Cerebellar nuclear complex (tissue), 1 donor: ENCODE results near the gene NHP2.
"Not testable (repeated sequence)": the region's sequence is repeated elsewhere in the genome, so short reads cannot be mapped to it uniquely, and the experiment has no call there.

ENCODE experiments used
- DNase-seq, 2 experiments: peaks; one replicate each; lab custom pipeline; 2025; lab: John Stamatoyannopoulos, UW

Gene NHP2

GRCh38 chr5:178153530-178154340 is at the start of gene NHP2:
NHP2 (minus strand) TSS chr5:178153885; CDS start chr5:178153817, 68 bp downstream.
- DNase-seq, result peak; percentile 97 to 98

- no peak for DNase-seq
These were observed 48.9 kb upstream of the NHP2 start for GRCh38 chr5:178202541-178202940.

GRCh38 chr5:178201927-178202235 is 48.2 kb upstream of the NHP2 start:
- no peak for DNase-seq

GRCh38 chr5:178201221-178201926 is 47.7 kb upstream of the NHP2 start:
- no peak for DNase-seq

- DNase-seq, result no peak
These were observed 46.1 kb upstream of the NHP2 start for GRCh38 chr5:178199581-178200434.

- DNase-seq, result no peak
These were observed 45.0 kb upstream of the NHP2 start for GRCh38 chr5:178198706-178199105.

GRCh38 chr5:178198151-178198550 is 44.5 kb upstream of the NHP2 start:
- not testable (repeated sequence) for DNase-seq

GRCh38 chr5:178196986-178197385 is 43.3 kb upstream of the NHP2 start:
- DNase-seq, result no peak

GRCh38 chr5:178196281-178196812 is 42.7 kb upstream of the NHP2 start:
- no peak for DNase-seq

- no peak for DNase-seq
These were observed 40.3 kb upstream of the NHP2 start for GRCh38 chr5:178194026-178194425.

GRCh38 chr5:178193251-178193809 is 39.6 kb upstream of the NHP2 start:
- no peak for DNase-seq

- DNase-seq, result no peak
These were observed 39.1 kb upstream of the NHP2 start for GRCh38 chr5:178192787-178193186.

- no peak for DNase-seq
These were observed 38.6 kb upstream of the NHP2 start for GRCh38 chr5:178192244-178192643.

GRCh38 chr5:178191661-178192060 is 38.0 kb upstream of the NHP2 start:
- DNase-seq, result no peak

- no peak for DNase-seq
These were observed 35.7 kb upstream of the NHP2 start for GRCh38 chr5:178189433-178189832.

- no peak for DNase-seq
These were observed 33.3 kb upstream of the NHP2 start, which contains the start of gene GMCL2 for GRCh38 chr5:178187014-178187413. GMCL2 (minus strand) TSS chr5:178187371; CDS start chr5:178187299, 72 bp downstream.

GRCh38 chr5:178186427-178186826 is 32.7 kb upstream of the NHP2 start:
- no peak for DNase-seq

- no peak for DNase-seq
These were observed 28.6 kb upstream of the NHP2 start for GRCh38 chr5:178182158-178182876.

GRCh38 chr5:178180141-178180863 is 26.6 kb upstream of the NHP2 start:
- DNase-seq, result no peak

GRCh38 chr5:178177569-178177968 is 23.9 kb upstream of the NHP2 start:
- DNase-seq, result no peak
